ENCODE data around the gene SGK1. TPM values are rescaled to one million over a fixed set of nuclear protein-coding genes. Genes with fewer than 3 reads are reported as not detected.
A peak's percentile ranks its signal among the peaks of the same experiment; 100 is the strongest.

SGK1 gene
- polyA plus RNA-seq, 1 of the 3 experiments (the other 2 are of a cell fraction): 440 TPM

GRCh38 chr6:134176264-134176975, 141.5 kb downstream of the SGK1 start:
- peak overlapping the region; percentile 95 for H3K4me2 ChIP-seq
- H3K9me2 ChIP-seq: no peaks in the 10 kb centered on the region
- 49% methylated on average over 18 of the region's 35 CpGs for WGBS (ENCODE audit: low lambda C conversion rate)
- ChIA-PET CTCF (interaction anchor here (1.0 to 6.1 kb wide), 6 partner anchors 19 to 764 kb away, joined by 3 to 47 read pairs (median 4); no protein-coding TSS in a partner anchor), POLR2A (no interaction called here)
- DNase-seq: peak; percentile 56
- H4K20me1 ChIP-seq (ENCODE audit: insufficient read depth): peaks cover 24% of the 10 kb centered on the region
- H3K27me3 ChIP-seq (ENCODE audit: insufficient read depth): no peaks in the 10 kb centered on the region
- H3K36me3 ChIP-seq (replicated peaks in 1 of 2; ENCODE audit: control insufficient read depth in 1 of 2, insufficient read depth in 2 of 2, low read length in 1 of 2): peaks cover 19 to 24% of the 10 kb centered on the region in 2 experiments
- H3F3A ChIP-seq (replicated peaks; ENCODE audit: insufficient read depth): peaks cover 15% of the 10 kb centered on the region
- H3K4me1 ChIP-seq (ENCODE audit: control insufficient read depth in 1 of 2, insufficient read depth in 2 of 2, low read depth in 1 of 2, low read length in 1 of 2): peaks cover 5 to 17% of the 10 kb centered on the region in 2 experiments
- no peak for TF ChIP-seq RCOR1 (IDR thresholded peaks at IDR 0.05; ENCODE audit: low read length)
- TF ChIP-seq REST (IDR thresholded peaks at IDR 0.05; ENCODE audit: low read depth, low read length): no peak
- TF ChIP-seq FOXJ3 (CRISPR knock-in tag; IDR thresholded peaks at IDR 0.05): no peak
- no peak for TF ChIP-seq CHD2 (IDR thresholded peaks at IDR 0.05; ENCODE audit: low read length, partially characterized antibody)
- TF ChIP-seq PBX3 (IDR thresholded peaks at IDR 0.05): no peak
- no peak for TF ChIP-seq NFIC (IDR thresholded peaks at IDR 0.05; ENCODE audit: borderline replicate concordance)
- no peak for TF ChIP-seq IRF3 (IDR thresholded peaks at IDR 0.05; ENCODE audit: low read depth, low read length)
- TF ChIP-seq GATA2 (CRISPR knock-in tag; IDR thresholded peaks at IDR 0.05): no peak
- TF ChIP-seq, protein P1, sequence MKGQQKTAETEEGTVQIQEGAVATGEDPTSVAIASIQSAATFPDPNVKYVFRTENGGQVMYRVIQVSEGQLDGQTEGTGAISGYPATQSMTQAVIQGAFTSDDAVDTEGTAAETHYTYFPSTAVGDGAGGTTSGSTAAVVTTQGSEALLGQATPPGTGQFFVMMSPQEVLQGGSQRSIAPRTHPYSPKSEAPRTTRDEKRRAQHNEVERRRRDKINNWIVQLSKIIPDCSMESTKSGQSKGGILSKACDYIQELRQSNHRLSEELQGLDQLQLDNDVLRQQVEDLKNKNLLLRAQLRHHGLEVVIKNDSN (IDR thresholded peaks at IDR 0.05; ENCODE audit: borderline replicate concordance, low read depth): no peak
- TF ChIP-seq SIN3A (IDR thresholded peaks at IDR 0.05; ENCODE audit: borderline replicate concordance, low read depth, low read length): no peak
- TF ChIP-seq FOSL2 (IDR thresholded peaks at IDR 0.05; ENCODE audit: borderline replicate concordance, low read depth): no peak
- TF ChIP-seq RXRA (IDR thresholded peaks at IDR 0.05; ENCODE audit: borderline replicate concordance, low read depth): no peak
- TF ChIP-seq TCF12 (IDR thresholded peaks at IDR 0.05): no peak
- no peak for TF ChIP-seq MAX (IDR thresholded peaks at IDR 0.05; ENCODE audit: low read depth)
- no peak for TF ChIP-seq ELF1 (IDR thresholded peaks at IDR 0.05)
- no peak for TF ChIP-seq EP300 (IDR thresholded peaks at IDR 0.05; ENCODE audit: borderline replicate concordance in 1 of 2, low read depth in 1 of 2, low read length in 1 of 2)
- no peak for TF ChIP-seq EZH2phosphoT487 (IDR thresholded peaks at IDR 0.05; ENCODE audit: borderline replicate concordance, low read depth)
- no peak for TF ChIP-seq CTCF (IDR thresholded peaks at IDR 0.05)
- no peak for TF ChIP-seq ZBTB33 (IDR thresholded peaks at IDR 0.05; ENCODE audit: borderline replicate concordance, low read depth)
- H3K9ac ChIP-seq: peak overlapping the region; percentile 83; the same call in 1 of the 2 replicates
- peak overlapping the region; percentile 73; the same call in 1 of the 2 replicates for H2AFZ ChIP-seq (ENCODE audit: low read depth)
- peaks cover 32% of the 10 kb centered on the region for H3K79me2 ChIP-seq (ENCODE audit: insufficient read depth)
- H3K9me3 ChIP-seq: no peaks in the 10 kb centered on the region
- peak overlapping the region; percentile 76 to 78 for H3K4me3 ChIP-seq (ENCODE audit: low read depth in 2 of 2, low read length in 1 of 2)
- H3K27ac ChIP-seq (ENCODE audit: low read depth in 2 of 2, low read length in 1 of 2): peak overlapping the region in 1 of 2 experiments; percentile 94; a peak in 2 of 4 replicates

All from SK-N-SH (cell line).